Sigmoid colon (tissue), 4 donors: ENCODE data around the gene TMEM132D.

Experiments
- EP300 ChIP-seq, 4 donors: sonication (generic); formaldehyde crosslinking; IDR thresholded peaks; one replicate each; pipeline ENCODE4 v1.6.1; 2017; ENCODE audit warnings: antibody characterized with exemption in 4 of 4
- POLR2A ChIP-seq, 2 donors: fragments of 450-650 bp; IDR thresholded peaks; one replicate each; pipeline ENCODE4 v1.6.1; 2016; ENCODE audit warnings: antibody characterized with exemption in 2 of 2, mild to moderate bottlenecking in 2 of 2, moderate library complexity in 2 of 2
- TF ChIP-seq, protein P1 (sequence below), 4 experiments: fragments of 450-650 bp in 3 of 4; fragments of 200-600 bp in 1 of 4; IDR thresholded peaks; one replicate each; pipeline ENCODE4 v1.5.1; 2016 to 2019; ENCODE audit warnings: antibody characterized with exemption in 4 of 4, mild to moderate bottlenecking in 3 of 4, moderate library complexity in 2 of 4

DNA sequence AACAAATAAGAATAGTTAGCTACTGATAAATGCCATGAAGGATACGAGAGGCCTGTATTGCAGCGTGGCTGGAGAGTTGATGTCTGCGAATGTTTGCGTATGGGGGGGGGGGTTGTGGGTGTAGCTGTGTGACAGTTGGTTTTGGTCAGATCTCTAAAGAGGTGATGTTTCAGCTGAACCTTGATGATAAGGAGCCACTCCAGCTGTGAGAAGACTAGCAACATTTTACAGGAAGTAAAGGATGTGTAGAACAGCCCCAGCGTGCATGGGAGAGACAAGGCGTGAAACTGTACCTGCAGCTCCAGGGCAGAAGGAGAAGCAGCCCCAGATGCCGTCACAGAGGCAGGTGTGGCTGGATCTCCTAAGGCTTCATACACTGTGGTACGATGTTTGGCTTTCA is 416.9 kb downstream of the TMEM132D start:
- TF ChIP-seq, protein P1, sequence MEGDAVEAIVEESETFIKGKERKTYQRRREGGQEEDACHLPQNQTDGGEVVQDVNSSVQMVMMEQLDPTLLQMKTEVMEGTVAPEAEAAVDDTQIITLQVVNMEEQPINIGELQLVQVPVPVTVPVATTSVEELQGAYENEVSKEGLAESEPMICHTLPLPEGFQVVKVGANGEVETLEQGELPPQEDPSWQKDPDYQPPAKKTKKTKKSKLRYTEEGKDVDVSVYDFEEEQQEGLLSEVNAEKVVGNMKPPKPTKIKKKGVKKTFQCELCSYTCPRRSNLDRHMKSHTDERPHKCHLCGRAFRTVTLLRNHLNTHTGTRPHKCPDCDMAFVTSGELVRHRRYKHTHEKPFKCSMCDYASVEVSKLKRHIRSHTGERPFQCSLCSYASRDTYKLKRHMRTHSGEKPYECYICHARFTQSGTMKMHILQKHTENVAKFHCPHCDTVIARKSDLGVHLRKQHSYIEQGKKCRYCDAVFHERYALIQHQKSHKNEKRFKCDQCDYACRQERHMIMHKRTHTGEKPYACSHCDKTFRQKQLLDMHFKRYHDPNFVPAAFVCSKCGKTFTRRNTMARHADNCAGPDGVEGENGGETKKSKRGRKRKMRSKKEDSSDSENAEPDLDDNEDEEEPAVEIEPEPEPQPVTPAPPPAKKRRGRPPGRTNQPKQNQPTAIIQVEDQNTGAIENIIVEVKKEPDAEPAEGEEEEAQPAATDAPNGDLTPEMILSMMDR (IDR thresholded peaks at IDR 0.05): no peak
- no peak for TF ChIP-seq EP300 (IDR thresholded peaks at IDR 0.05)
- TF ChIP-seq POLR2A (IDR thresholded peaks at IDR 0.05): no peak
